ENCODE measurements around the gene ELMO1. TPM values are rescaled to one million over a fixed set of nuclear protein-coding genes. Genes with fewer than 3 reads are reported as not detected.

Gene ELMO1
- total RNA-seq, 1 experiment from 2014 or later: not detected

DNA sequence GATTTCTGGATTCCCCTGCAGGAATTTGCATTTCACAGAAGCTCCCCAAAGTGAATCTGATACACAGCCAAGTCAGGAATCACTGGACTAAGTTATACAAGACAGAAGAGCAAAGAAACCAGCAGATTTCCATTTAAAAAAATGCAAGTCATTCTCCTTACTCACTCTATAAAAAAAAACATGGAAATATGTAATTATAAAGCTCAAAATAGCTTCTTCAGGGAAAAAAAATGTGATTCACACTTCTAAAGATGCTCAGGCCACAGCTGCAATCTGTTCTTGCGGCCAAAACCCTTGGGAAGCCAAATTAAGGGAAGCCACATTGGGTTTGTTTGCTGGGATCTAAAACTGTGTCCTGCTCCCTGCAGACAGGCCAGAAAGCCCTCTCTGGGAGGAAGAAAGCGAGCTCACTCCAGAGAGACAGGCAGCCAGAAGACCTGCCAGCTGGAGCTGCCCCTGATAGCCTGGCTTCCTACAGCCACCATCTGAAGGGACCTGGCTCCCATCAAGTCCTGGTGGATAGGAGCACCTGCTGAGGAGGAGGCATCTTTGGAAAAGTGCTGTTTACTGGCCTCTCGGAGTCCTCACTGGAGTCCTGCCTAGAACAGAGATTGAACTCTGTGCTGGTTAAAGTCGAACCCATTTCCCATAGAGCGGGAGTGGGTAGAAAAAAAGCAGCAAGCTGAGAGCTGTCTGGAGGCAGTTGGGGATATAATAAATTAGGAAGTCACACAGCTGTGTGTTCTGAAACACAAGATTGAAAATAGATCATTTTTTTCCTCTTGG lies 365.2 kb downstream of the ELMO1 start:
- Histone ChIP-seq H3K27me3 (ENCODE audit: low read length) (no peaks in the 10 kb centered on the region), H3K9me3 (ENCODE audit: low read length) (no peaks in the 10 kb centered on the region), H3K36me3 (ENCODE audit: low read depth, low read length) (no peaks in the 10 kb centered on the region), H3F3A (ENCODE audit: low read length, unreplicated experiment) (no peaks in the 10 kb centered on the region), H4K20me1 (ENCODE audit: low read length) (no peaks in the 10 kb centered on the region), H3K4me3 (ENCODE audit: low read length) (no peak overlapping the region), H3K9ac (ENCODE audit: low read length) (no peak overlapping the region), H3K4me1 (ENCODE audit: insufficient read depth, low read length) (no peaks in the 10 kb centered on the region), H3K9me2 (replicated peaks; ENCODE audit: low read length) (no peaks in the 10 kb centered on the region), H3K27ac (ENCODE audit: low read length) (no peak overlapping the region), H3K4me2 (ENCODE audit: low read length) (no peak overlapping the region), H2AFZ (ENCODE audit: low read length) (no peak overlapping the region), H3K79me2 (ENCODE audit: low read length) (no peaks in the 10 kb centered on the region)
- CTCF ChIA-PET: no interaction called here
- DNase-seq (no peak), ATAC-seq (no peak)
- TF ChIP-seq EZH2phosphoT487 (IDR thresholded peaks at IDR 0.05; ENCODE audit: borderline replicate concordance, low read length) (no peak), CTCF (conservative IDR thresholded peaks at IDR 0.05; ENCODE audit: low read depth, low read length) (no peak), EZH2 (IDR thresholded peaks at IDR 0.05; ENCODE audit: low read length, unreplicated experiment) (no peak)
- POLR2A ChIA-PET (ENCODE audit: unreplicated experiment): no interaction called here
- BruUV-seq (replicated peaks): no TSS peak
- intact Hi-C loops (cut with micrococcal nuclease): no loop called here

- DNase-seq: no peak
- no TSS peak for BruUV-seq (replicated peaks)
- Histone ChIP-seq H2AFZ (ENCODE audit: low read length) (no peak overlapping the region), H3K9me2 (replicated peaks; ENCODE audit: low read length) (no peaks in the 10 kb centered on the region), H3K4me2 (ENCODE audit: low read length) (no peak overlapping the region), H3K79me2 (ENCODE audit: low read length) (no peaks in the 10 kb centered on the region), H3K27ac (ENCODE audit: low read length) (no peak overlapping the region), H3K9ac (ENCODE audit: low read length) (no peak overlapping the region), H4K20me1 (ENCODE audit: low read length) (no peaks in the 10 kb centered on the region), H3K4me3 (ENCODE audit: low read length) (no peak overlapping the region), H3K4me1 (ENCODE audit: insufficient read depth, low read length) (no peaks in the 10 kb centered on the region), H3F3A (ENCODE audit: low read length, unreplicated experiment) (no peaks in the 10 kb centered on the region), H3K27me3 (ENCODE audit: low read length) (peaks cover 4% of the 10 kb centered on the region; the same call in 1 of the 2 replicates), H3K9me3 (ENCODE audit: low read length) (no peaks in the 10 kb centered on the region), H3K36me3 (ENCODE audit: low read depth, low read length) (no peaks in the 10 kb centered on the region)
- ChIA-PET CTCF (no interaction called here), POLR2A (ENCODE audit: unreplicated experiment) (no interaction called here)
- intact Hi-C loops (cut with micrococcal nuclease): no loop called here
- ATAC-seq: no peak
- TF ChIP-seq CTCF (conservative IDR thresholded peaks at IDR 0.05; ENCODE audit: low read depth, low read length) (no peak), EZH2 (IDR thresholded peaks at IDR 0.05; ENCODE audit: low read length, unreplicated experiment) (no peak), EZH2phosphoT487 (IDR thresholded peaks at IDR 0.05; ENCODE audit: borderline replicate concordance, low read length) (no peak)
These were observed 367.2 kb downstream of the ELMO1 start for GRCh38 chr7:37081436-37081835.

DNA sequence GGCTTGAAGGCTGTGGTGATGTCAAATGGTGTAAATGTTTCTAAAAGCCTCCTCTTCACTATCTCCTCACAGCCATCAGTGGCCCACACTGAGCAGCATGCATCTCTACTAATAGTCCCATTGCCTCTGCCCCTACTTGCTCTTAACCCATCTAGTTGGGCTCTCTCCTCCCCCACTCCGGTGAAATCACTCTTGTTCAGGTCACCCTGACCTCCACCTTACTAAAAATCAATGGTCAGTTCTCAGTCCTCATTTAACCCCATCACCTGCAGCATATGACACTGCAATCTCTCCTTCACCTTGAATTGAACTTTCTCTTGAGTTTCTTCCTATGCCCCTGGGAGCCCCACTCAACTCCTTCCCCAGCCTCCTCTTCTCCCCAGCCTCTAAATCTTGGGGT lies 369.2 kb downstream of the ELMO1 start:
- Histone ChIP-seq H3K4me1 (ENCODE audit: insufficient read depth, low read length) (no peaks in the 10 kb centered on the region), H3K9ac (ENCODE audit: low read length) (no peak overlapping the region), H3K4me2 (ENCODE audit: low read length) (no peak overlapping the region), H3K9me3 (ENCODE audit: low read length) (no peaks in the 10 kb centered on the region), H3K79me2 (ENCODE audit: low read length) (no peaks in the 10 kb centered on the region), H3K9me2 (replicated peaks; ENCODE audit: low read length) (no peaks in the 10 kb centered on the region), H3K4me3 (ENCODE audit: low read length) (no peak overlapping the region), H3K36me3 (ENCODE audit: low read depth, low read length) (no peaks in the 10 kb centered on the region), H3K27me3 (ENCODE audit: low read length) (peaks cover 4% of the 10 kb centered on the region; the same call in 1 of the 2 replicates), H2AFZ (ENCODE audit: low read length) (no peak overlapping the region), H4K20me1 (ENCODE audit: low read length) (no peaks in the 10 kb centered on the region), H3F3A (ENCODE audit: low read length, unreplicated experiment) (no peaks in the 10 kb centered on the region), H3K27ac (ENCODE audit: low read length) (no peak overlapping the region)
- ChIA-PET CTCF (no interaction called here), POLR2A (ENCODE audit: unreplicated experiment) (no interaction called here)
- intact Hi-C loops (cut with micrococcal nuclease): no loop called here
- ATAC-seq: no peak
- BruUV-seq (replicated peaks): no TSS peak
- DNase-seq: no peak
- TF ChIP-seq EZH2phosphoT487 (IDR thresholded peaks at IDR 0.05; ENCODE audit: borderline replicate concordance, low read length): no peak
- TF ChIP-seq EZH2 (IDR thresholded peaks at IDR 0.05; ENCODE audit: low read length, unreplicated experiment): no peak
- TF ChIP-seq CTCF (conservative IDR thresholded peaks at IDR 0.05; ENCODE audit: low read depth, low read length): no peak
